K562 (cell line): ENCODE measurements around the gene BNC2. TPM values are rescaled to one million over a fixed set of nuclear protein-coding genes. Genes with fewer than 3 reads are reported as not detected.

Experiments used
- ARID1B ChIP-seq: fragments of 450-650 bp; IDR thresholded peaks from 2 replicates; pipeline ENCODE4 v1.6.1; 2016; ENCODE audit warnings: antibody characterized with exemption, mild to moderate bottlenecking, inconsistent platforms
- POLR2G ChIP-seq: fragments of 200-400 bp; formaldehyde crosslinking; IDR thresholded peaks from 2 replicates; pipeline ENCODE4 v1.6.1; 2017; ENCODE audit warnings: low read depth, mild to moderate bottlenecking, antibody characterized with exemption, low read length, moderate library complexity
- ZBTB43 ChIP-seq: sonication (generic); formaldehyde crosslinking; IDR thresholded peaks from 2 replicates; pipeline ENCODE4 v1.8.0; 2023; ENCODE audit warnings: mild to moderate bottlenecking, missing genetic modification reagents
- polyA plus RNA-seq, 8 experiments: library from polyadenylated mRNA; depleted of rRNA in 4 of 8; stranded (reverse) in 5 of 8; unstranded in 3 of 8; fragments of >200 nt; fragmentation: Nextera tagmentation in 2 of 8; fragmentation: Illumina TruSeq in 1 of 8; extraction: Ambion mirVana in 2 of 8; extraction: Trizol in 1 of 8; gene quantifications; 2 replicates each; pipeline versions ENCODE4 v1.2.1 to v1.2.3, GENCODE V29; 2011 to 2014; ENCODE audit warnings: inconsistent platforms in 1 of 8, missing spikeins in 1 of 8
- total RNA-seq, 7 experiments: library from RNA; depleted of rRNA in 6 of 7; stranded (reverse); fragments of >200 nt in 6 of 7; fragmentation: Illumina TruSeq in 2 of 7; extraction: Trizol in 2 of 7; gene quantifications; 2 replicates each; pipeline versions ENCODE4 v1.2.1 to v1.2.3, GENCODE V29; 2011 to 2021; ENCODE audit warnings: low replicate concordance in 1 of 7
- TF ChIP-seq, protein P1 (sequence below): fragments of 250-450 bp; sonication (Bioruptor Pico); IDR thresholded peaks from 2 replicates; pipeline ENCODE4 v1.4.0; 2020
- TF ChIP-seq, protein P2 (sequence below), 2 experiments: IDR thresholded peaks; 2 replicates each; pipeline ENCODE4 v1.6.1; 2011; ENCODE audit warnings: borderline replicate concordance in 1 of 2, control low read depth in 1 of 2, low read depth in 1 of 2, low read length in 1 of 2, mild to moderate bottlenecking in 1 of 2, mixed read lengths in 1 of 2, moderate library complexity in 1 of 2; ENCODE audit not compliant: insufficient read depth in 1 of 2, insufficient read length in 1 of 2, poor library complexity in 1 of 2, severe bottlenecking in 1 of 2; ENCODE audit errors: extremely low read depth in 1 of 2

Gene BNC2
- total and polyA plus RNA-seq, 9 of the 15 experiments (the other 6 are each of a cell fraction or from before 2014, with no cell fraction given): not detected

- TF ChIP-seq, protein P1, sequence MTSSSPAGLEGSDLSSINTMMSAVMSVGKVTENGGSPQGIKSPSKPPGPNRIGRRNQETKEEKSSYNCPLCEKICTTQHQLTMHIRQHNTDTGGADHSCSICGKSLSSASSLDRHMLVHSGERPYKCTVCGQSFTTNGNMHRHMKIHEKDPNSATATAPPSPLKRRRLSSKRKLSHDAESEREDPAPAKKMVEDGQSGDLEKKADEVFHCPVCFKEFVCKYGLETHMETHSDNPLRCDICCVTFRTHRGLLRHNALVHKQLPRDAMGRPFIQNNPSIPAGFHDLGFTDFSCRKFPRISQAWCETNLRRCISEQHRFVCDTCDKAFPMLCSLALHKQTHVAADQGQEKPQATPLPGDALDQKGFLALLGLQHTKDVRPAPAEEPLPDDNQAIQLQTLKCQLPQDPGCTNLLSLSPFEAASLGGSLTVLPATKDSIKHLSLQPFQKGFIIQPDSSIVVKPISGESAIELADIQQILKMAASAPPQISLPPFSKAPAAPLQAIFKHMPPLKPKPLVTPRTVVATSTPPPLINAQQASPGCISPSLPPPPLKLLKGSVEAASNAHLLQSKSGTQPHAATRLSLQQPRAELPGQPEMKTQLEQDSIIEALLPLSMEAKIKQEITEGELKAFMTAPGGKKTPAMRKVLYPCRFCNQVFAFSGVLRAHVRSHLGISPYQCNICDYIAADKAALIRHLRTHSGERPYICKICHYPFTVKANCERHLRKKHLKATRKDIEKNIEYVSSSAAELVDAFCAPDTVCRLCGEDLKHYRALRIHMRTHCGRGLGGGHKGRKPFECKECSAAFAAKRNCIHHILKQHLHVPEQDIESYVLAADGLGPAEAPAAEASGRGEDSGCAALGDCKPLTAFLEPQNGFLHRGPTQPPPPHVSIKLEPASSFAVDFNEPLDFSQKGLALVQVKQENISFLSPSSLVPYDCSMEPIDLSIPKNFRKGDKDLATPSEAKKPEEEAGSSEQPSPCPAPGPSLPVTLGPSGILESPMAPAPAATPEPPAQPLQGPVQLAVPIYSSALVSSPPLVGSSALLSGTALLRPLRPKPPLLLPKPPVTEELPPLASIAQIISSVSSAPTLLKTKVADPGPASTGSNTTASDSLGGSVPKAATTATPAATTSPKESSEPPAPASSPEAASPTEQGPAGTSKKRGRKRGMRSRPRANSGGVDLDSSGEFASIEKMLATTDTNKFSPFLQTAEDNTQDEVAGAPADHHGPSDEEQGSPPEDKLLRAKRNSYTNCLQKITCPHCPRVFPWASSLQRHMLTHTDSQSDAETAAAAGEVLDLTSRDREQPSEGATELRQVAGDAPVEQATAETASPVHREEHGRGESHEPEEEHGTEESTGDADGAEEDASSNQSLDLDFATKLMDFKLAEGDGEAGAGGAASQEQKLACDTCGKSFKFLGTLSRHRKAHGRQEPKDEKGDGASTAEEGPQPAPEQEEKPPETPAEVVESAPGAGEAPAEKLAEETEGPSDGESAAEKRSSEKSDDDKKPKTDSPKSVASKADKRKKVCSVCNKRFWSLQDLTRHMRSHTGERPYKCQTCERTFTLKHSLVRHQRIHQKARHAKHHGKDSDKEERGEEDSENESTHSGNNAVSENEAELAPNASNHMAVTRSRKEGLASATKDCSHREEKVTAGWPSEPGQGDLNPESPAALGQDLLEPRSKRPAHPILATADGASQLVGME (CRISPR knock-in tag): no peak
- no peak for TF ChIP-seq POLR2G
- no peak for TF ChIP-seq ARID1B
- TF ChIP-seq ZBTB43: no peak
- TF ChIP-seq, protein P2, sequence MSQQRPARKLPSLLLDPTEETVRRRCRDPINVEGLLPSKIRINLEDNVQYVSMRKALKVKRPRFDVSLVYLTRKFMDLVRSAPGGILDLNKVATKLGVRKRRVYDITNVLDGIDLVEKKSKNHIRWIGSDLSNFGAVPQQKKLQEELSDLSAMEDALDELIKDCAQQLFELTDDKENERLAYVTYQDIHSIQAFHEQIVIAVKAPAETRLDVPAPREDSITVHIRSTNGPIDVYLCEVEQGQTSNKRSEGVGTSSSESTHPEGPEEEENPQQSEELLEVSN (IDR thresholded peaks at IDR 0.05; ENCODE audit: borderline replicate concordance in 1 of 2, extremely low read depth in 1 of 2, insufficient read depth in 1 of 2, insufficient read length in 1 of 2, low read depth in 1 of 2, low read length in 1 of 2, poor library complexity in 1 of 2, severe bottlenecking in 1 of 2): no peak
Observed at GRCh38 chr9:16640649-16641048, 229.8 kb downstream of the BNC2 start (continued).
